HEK293T (cell line): ENCODE measurements around the gene CD7.

ENCODE experiments used
- CTBP1 ChIP-seq: fragments of 450-650 bp; IDR thresholded peaks from 2 replicates; pipeline ENCODE4 v1.6.1; 2016; ENCODE audit warnings: borderline replicate concordance
- ELF4 ChIP-seq: fragments of 450-650 bp; IDR thresholded peaks from 2 replicates; pipeline ENCODE4 v1.6.1; 2017; ENCODE audit warnings: antibody characterized with exemption
- FOXA1 ChIP-seq: fragments of 450-650 bp; IDR thresholded peaks from 2 replicates; pipeline ENCODE4 v1.6.1; 2016; ENCODE audit warnings: mild to moderate bottlenecking
- FOXK2 ChIP-seq: fragments of 450-650 bp; IDR thresholded peaks from 2 replicates; pipeline ENCODE4 v1.6.1; 2016; ENCODE audit warnings: mild to moderate bottlenecking
- FOXM1 ChIP-seq: fragments of 450-650 bp; IDR thresholded peaks from 2 replicates; pipeline ENCODE4 v1.6.1; 2017; ENCODE audit warnings: mild to moderate bottlenecking, borderline replicate concordance
- L3MBTL2 ChIP-seq: fragments of 450-650 bp; conservative IDR thresholded peaks from 2 replicates; pipeline ENCODE4 v1.6.1; 2016; ENCODE audit warnings: mild to moderate bottlenecking
- LEF1 ChIP-seq: fragments of 450-650 bp; IDR thresholded peaks from 2 replicates; pipeline ENCODE4 v1.6.1; 2017; ENCODE audit warnings: mild to moderate bottlenecking, borderline replicate concordance
- NFRKB ChIP-seq: fragments of 450-650 bp; IDR thresholded peaks from 2 replicates; pipeline ENCODE4 v1.6.1; 2016; ENCODE audit warnings: mild to moderate bottlenecking, moderate library complexity
- SP1 ChIP-seq: fragments of 450-650 bp; IDR thresholded peaks from 2 replicates; pipeline ENCODE4 v1.6.1; 2017
- SUZ12 ChIP-seq: fragments of 450-650 bp; IDR thresholded peaks from 2 replicates; pipeline ENCODE4 v1.6.1; 2016; ENCODE audit warnings: mild to moderate bottlenecking

- TF ChIP-seq FOXM1 (no peak), SP1 (no peak), CTBP1 (no peak), LEF1 (no peak), SUZ12 (no peak), FOXK2 (no peak), ELF4 (no peak), FOXA1 (no peak), L3MBTL2 (peak; percentile 81), NFRKB (no peak)
Observed at GRCh38 chr17:82332669-82333278, 15.4 kb upstream of the CD7 start.
